Transverse colon (tissue), 4 donors: ENCODE results near the gene S100PBP. TPM values are rescaled to one million over a fixed set of nuclear protein-coding genes. Genes with fewer than 3 reads are reported as not detected.
"Not testable (repeated sequence)": the region's sequence is repeated elsewhere in the genome, so short reads cannot be mapped to it uniquely, and the experiment has no call there.

Experiments used
- DNase-seq: peaks from one replicate; pipeline ENCODE4 v3.0.0-alpha.2; 2019
- H3K27ac ChIP-seq, 4 donors: fragments of 200-600 bp; sonication (generic); 2 replicates each; pipeline ENCODE4 v1.5.1; 2016 to 2018; ENCODE audit warnings: inconsistent platforms in 4 of 4
- H3K27me3 ChIP-seq: fragments of 200-600 bp; sonication (generic); 2 replicates; pipeline ENCODE4 v1.5.1; 2017; ENCODE audit warnings: inconsistent platforms
- H3K36me3 ChIP-seq, 4 donors: fragments of 200-600 bp; sonication (generic); 2 replicates each; pipeline ENCODE4 v1.5.1; 2017 to 2019; ENCODE audit warnings: inconsistent platforms in 4 of 4
- H3K4me1 ChIP-seq, 4 donors: fragments of 200-600 bp; sonication (generic); 2 replicates each; pipeline ENCODE4 v1.5.1; 2017 to 2020; ENCODE audit warnings: inconsistent platforms in 4 of 4
- H3K4me3 ChIP-seq, 4 donors: fragments of 200-600 bp; sonication (generic); 1 replicate in 1 of 4; 2 replicates in 3 of 4; pipeline versions ENCODE4 v1.5.1 to v1.6.1; 2017 to 2019; ENCODE audit warnings: inconsistent platforms in 4 of 4
- H3K9me3 ChIP-seq, 2 donors: fragments of 200-600 bp; sonication (generic); 2 replicates each; pipeline ENCODE4 v1.5.1; 2017 to 2019; ENCODE audit warnings: inconsistent platforms in 2 of 2
- EP300 ChIP-seq: sonication (generic); formaldehyde crosslinking; IDR thresholded peaks from one replicate; pipeline ENCODE4 v1.6.1; 2017; ENCODE audit warnings: antibody characterized with exemption, low read depth
- POLR2A ChIP-seq: fragments of 450-650 bp; IDR thresholded peaks from one replicate; pipeline ENCODE4 v1.6.1; 2016; ENCODE audit warnings: antibody characterized with exemption, mild to moderate bottlenecking, moderate library complexity
- POLR2AphosphoS5 ChIP-seq, 3 donors: sonication (generic); formaldehyde crosslinking; IDR thresholded peaks; one replicate each; pipeline ENCODE4 v1.6.1; 2016; ENCODE audit warnings: antibody characterized with exemption in 3 of 3
- WGBS, 2 donors: methylation state at CpG; one replicate each; pipeline ENCODE4 v1.1.5; 2018; ENCODE audit warnings: low coverage in 1 of 2; 5-methylcytosine and 5-hydroxymethylcytosine counted together
- in situ Hi-C, 4 donors: fragments of 200-750 bp; cut with MboI; loops; one replicate each; pipeline versions ENCODE4 v1.15.0 to v1.15.1; 2017; ENCODE audit warnings: low sequenced_read_pairs in 3 of 4, low pct_ligation_motif_present in 1 of 4, low pct_unique_long_range_greater_than_20kb in 1 of 4
- intact Hi-C: fragments of 100-400 bp; cut with DNase I; formaldehyde crosslinking; loops from one replicate; pipeline ENCODE4 v1.15.1; 2023; ENCODE audit warnings: low total_unique reads
- total RNA-seq, 4 donors: library from RNA; depleted of rRNA; stranded (reverse); fragments of >200 nt; gene quantifications; one replicate each; pipeline ENCODE4 v1.1.0, GENCODE V29; 2016
- TF ChIP-seq, protein P1 (sequence below), 5 experiments: fragments of 200-600 bp in 3 of 5; fragments of 450-650 bp in 2 of 5; sonication (generic) in 3 of 5; IDR thresholded peaks; 1 replicate in 2 of 5; 2 replicates in 3 of 5; pipeline ENCODE4 v1.5.1; 2016 to 2017; ENCODE audit warnings: antibody characterized with exemption in 5 of 5, inconsistent platforms in 3 of 5, mild to moderate bottlenecking in 2 of 5, moderate library complexity in 1 of 5

S100PBP gene
- total RNA-seq, 4 donors from 2014 or later: 26.2 to 257 (median 40.7) TPM

- no peak for DNase-seq
- Histone ChIP-seq H3K36me3 (peaks cover 0 to 11% (median 3%) of the 10 kb centered on the region in 4 donors), H3K9me3 (no peaks in the 10 kb centered on the region), H3K4me1 (no peaks in the 10 kb centered on the region), H3K27ac (no peak overlapping the region), H3K27me3 (no peaks in the 10 kb centered on the region), H3K4me3 (no peak overlapping the region)
- intact Hi-C loops: no loop called here
- 93 to 94% methylated on average over 4 of the region's 4 CpGs for WGBS, 2 donors
- in situ Hi-C loops: loop anchor here in 1 of 4 donors (25.0 kb wide), 1 partner anchor 286 kb away; no protein-coding TSS in a partner anchor
- TF ChIP-seq POLR2AphosphoS5 (IDR thresholded peaks at IDR 0.05): no peak
- TF ChIP-seq EP300: no peak
- TF ChIP-seq, protein P1, sequence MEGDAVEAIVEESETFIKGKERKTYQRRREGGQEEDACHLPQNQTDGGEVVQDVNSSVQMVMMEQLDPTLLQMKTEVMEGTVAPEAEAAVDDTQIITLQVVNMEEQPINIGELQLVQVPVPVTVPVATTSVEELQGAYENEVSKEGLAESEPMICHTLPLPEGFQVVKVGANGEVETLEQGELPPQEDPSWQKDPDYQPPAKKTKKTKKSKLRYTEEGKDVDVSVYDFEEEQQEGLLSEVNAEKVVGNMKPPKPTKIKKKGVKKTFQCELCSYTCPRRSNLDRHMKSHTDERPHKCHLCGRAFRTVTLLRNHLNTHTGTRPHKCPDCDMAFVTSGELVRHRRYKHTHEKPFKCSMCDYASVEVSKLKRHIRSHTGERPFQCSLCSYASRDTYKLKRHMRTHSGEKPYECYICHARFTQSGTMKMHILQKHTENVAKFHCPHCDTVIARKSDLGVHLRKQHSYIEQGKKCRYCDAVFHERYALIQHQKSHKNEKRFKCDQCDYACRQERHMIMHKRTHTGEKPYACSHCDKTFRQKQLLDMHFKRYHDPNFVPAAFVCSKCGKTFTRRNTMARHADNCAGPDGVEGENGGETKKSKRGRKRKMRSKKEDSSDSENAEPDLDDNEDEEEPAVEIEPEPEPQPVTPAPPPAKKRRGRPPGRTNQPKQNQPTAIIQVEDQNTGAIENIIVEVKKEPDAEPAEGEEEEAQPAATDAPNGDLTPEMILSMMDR (IDR thresholded peaks at IDR 0.05): no peak
- no peak for TF ChIP-seq POLR2A
These were observed 19.3 kb upstream of the S100PBP start for GRCh38 chr1:32798191-32798590.

- Histone ChIP-seq H3K27ac (no peak overlapping the region), H3K36me3 (peaks cover 0 to 7% (median 3%) of the 10 kb centered on the region in 4 donors), H3K27me3 (no peaks in the 10 kb centered on the region), H3K4me3 (no peak overlapping the region), H3K9me3 (no peaks in the 10 kb centered on the region), H3K4me1 (no peaks in the 10 kb centered on the region)
- in situ Hi-C loops: loop anchor here in 1 of 4 donors (25.0 kb wide), 1 partner anchor 287 kb away; no protein-coding TSS in a partner anchor
- TF ChIP-seq, protein P1 (IDR thresholded peaks at IDR 0.05): no peak
- TF ChIP-seq POLR2AphosphoS5 (IDR thresholded peaks at IDR 0.05) (no peak), POLR2A (no peak), EP300 (no peak)
- 63 to 81% methylated on average over 5 to 8 of the region's 8 CpGs for WGBS, 2 donors
- intact Hi-C loops: no loop called here
- DNase-seq: no peak
These were observed 18.6 kb upstream of the S100PBP start for GRCh38 chr1:32798679-32799416.

- no peaks in the 10 kb centered on the region for H3K9me3 ChIP-seq
- TF ChIP-seq POLR2A (no peak), EP300 (no peak), POLR2AphosphoS5 (IDR thresholded peaks at IDR 0.05) (no peak)
- TF ChIP-seq, protein P1 (IDR thresholded peaks at IDR 0.05): no peak
- H3K27ac ChIP-seq: no peak overlapping the region
- no peaks in the 10 kb centered on the region for H3K4me1 ChIP-seq
- intact Hi-C loops (no loop called here), in situ Hi-C loops (no loop called here)
- peaks cover 0 to 7% (median 3%) of the 10 kb centered on the region in 4 donors for H3K36me3 ChIP-seq
- WGBS, 2 donors: 81 to 84% methylated on average over 8 to 9 of the region's 9 CpGs
- no peak overlapping the region for H3K4me3 ChIP-seq
- no peak for DNase-seq
- H3K27me3 ChIP-seq: no peaks in the 10 kb centered on the region
These were observed 16.2 kb upstream of the S100PBP start for GRCh38 chr1:32801096-32801715.

GRCh38 chr1:32804460-32804859 is 13.0 kb upstream of the S100PBP start:
- in situ Hi-C loops, intact Hi-C loops, H3K27ac ChIP-seq, H3K4me3 ChIP-seq, H3K36me3 ChIP-seq, H3K9me3 ChIP-seq, H3K27me3 ChIP-seq, H3K4me1 ChIP-seq, DNase-seq: not testable (repeated sequence)
- WGBS, 2 donors: 87% methylated on average over 3 of the region's 30 CpGs; no CpG with 5 or more reads in 1 of the 2 donors
